Neural cell (in vitro differentiated cells): Measurements from ENCODE around the gene CPZ. TPM values are rescaled to one million over a fixed set of nuclear protein-coding genes. Genes with fewer than 3 reads are reported as not detected.

ENCODE experiments used
- H2AFZ ChIP-seq: fragments of 200-600, 300-800 bp; sonication (generic), shearing (Covaris generic); 2 replicates; pipeline ENCODE4 v1.6.0; 2014; ENCODE audit warnings: low read depth, mild to moderate bottlenecking, antibody characterized with exemption, low read length, moderate library complexity
- H3F3A ChIP-seq: fragments of 200-600 bp; shearing (Covaris generic); 2 replicates; pipeline ENCODE4 v1.6.1; 2016; ENCODE audit warnings: mild to moderate bottlenecking, moderate library complexity, mixed read lengths, antibody characterized with exemption, low read length; ENCODE audit not compliant: insufficient read depth, poor library complexity, severe bottlenecking
- H3K27ac ChIP-seq: fragments of 200-600, 300-800 bp; sonication (generic), shearing (Covaris generic); 2 replicates; pipeline ENCODE4 v1.5.1; 2014; ENCODE audit warnings: mild to moderate bottlenecking, low read length, moderate library complexity
- H3K27me3 ChIP-seq: fragments of 300-800, 200-600 bp; sonication (generic), shearing (Covaris generic); 2 replicates; pipeline ENCODE4 v1.6.0; 2014; ENCODE audit warnings: mild to moderate bottlenecking, low read depth, low read length, moderate library complexity; ENCODE audit not compliant: insufficient read depth
- H3K36me3 ChIP-seq: fragments of 300-800, 200-600 bp; sonication (generic), shearing (Covaris generic); 2 replicates; pipeline ENCODE4 v1.5.1; 2014; ENCODE audit warnings: mild to moderate bottlenecking, antibody characterized with exemption, low read length, moderate library complexity; ENCODE audit not compliant: insufficient read depth
- H3K4me2 ChIP-seq: fragments of 300-800, 200-600 bp; sonication (generic), shearing (Covaris generic); 2 replicates; pipeline ENCODE4 v1.6.0; 2014; ENCODE audit warnings: mild to moderate bottlenecking, low read length
- H3K4me3 ChIP-seq: fragments of 300-800, 200-600 bp; sonication (generic), shearing (Covaris generic); 2 replicates; pipeline ENCODE4 v1.5.1; 2014; ENCODE audit warnings: mild to moderate bottlenecking, low read length, moderate library complexity
- H3K79me2 ChIP-seq: fragments of 200-600 bp; shearing (Covaris generic); replicated peaks from 2 replicates; pipeline ENCODE4 v1.6.0; 2014; ENCODE audit warnings: mild to moderate bottlenecking, low read length, moderate library complexity; ENCODE audit not compliant: insufficient read depth
- H3K9ac ChIP-seq: fragments of 300-800, 200-600 bp; sonication (generic), shearing (Covaris generic); 2 replicates; pipeline ENCODE4 v1.6.1; 2016; ENCODE audit warnings: mild to moderate bottlenecking, low read length, mixed read lengths
- H3K9me2 ChIP-seq: fragments of 200-600 bp; shearing (Covaris generic); 2 replicates; pipeline ENCODE4 v1.6.1; 2016; ENCODE audit warnings: mild to moderate bottlenecking, low read length, mixed read lengths; ENCODE audit not compliant: insufficient read depth
- H3K9me3 ChIP-seq: fragments of 200-600, 300-800 bp; sonication (generic), shearing (Covaris generic); 2 replicates; pipeline ENCODE4 v1.6.1; 2016; ENCODE audit warnings: mild to moderate bottlenecking, mixed run types, low read length, moderate library complexity, mixed read lengths
- H4K20me1 ChIP-seq: fragments of 200-600 bp; shearing (Covaris generic); 2 replicates; pipeline ENCODE4 v1.6.1; 2016; ENCODE audit warnings: mild to moderate bottlenecking, mixed run types; ENCODE audit not compliant: insufficient read depth
- EP300 ChIP-seq: fragments of 450-650 bp; conservative IDR thresholded peaks from 2 replicates; pipeline ENCODE4 v1.6.1; 2014; ENCODE audit warnings: antibody characterized with exemption, mild to moderate bottlenecking, moderate library complexity; ENCODE audit not compliant: poor library complexity, severe bottlenecking
- EZH2 ChIP-seq: fragments of 200-600, 300-800 bp; shearing (Covaris generic), sonication (generic); IDR thresholded peaks from 2 replicates; pipeline ENCODE4 v1.6.1; 2014; ENCODE audit warnings: antibody characterized with exemption, low read length, borderline replicate concordance, mild to moderate bottlenecking; ENCODE audit not compliant: insufficient read depth, poor library complexity, severe bottlenecking
- MXI1 ChIP-seq: fragments of 450-650 bp; conservative IDR thresholded peaks from 2 replicates; pipeline ENCODE4 v1.6.1; 2014; ENCODE audit warnings: antibody characterized with exemption, mild to moderate bottlenecking; ENCODE audit not compliant: poor library complexity, severe bottlenecking
- POLR2AphosphoS5 ChIP-seq: IDR thresholded peaks from 2 replicates; pipeline ENCODE4 v1.6.1; 2012
- RAD21 ChIP-seq: fragments of 450-650 bp; conservative IDR thresholded peaks from 2 replicates; pipeline ENCODE4 v1.6.1; 2014; ENCODE audit warnings: antibody characterized with exemption, mild to moderate bottlenecking, moderate library complexity
- SMC3 ChIP-seq: fragments of 450-650 bp; conservative IDR thresholded peaks from 2 replicates; pipeline ENCODE4 v1.6.1; 2014; ENCODE audit warnings: antibody characterized with exemption, mild to moderate bottlenecking, moderate library complexity; ENCODE audit not compliant: poor library complexity
- TAF1 ChIP-seq: IDR thresholded peaks from 2 replicates; pipeline ENCODE4 v1.6.1; 2012; ENCODE audit warnings: low read depth
- polyA plus RNA-seq: library from polyadenylated mRNA; depleted of rRNA; stranded (reverse); fragments of >200 nt; gene quantifications from 2 replicates; pipeline ENCODE4 v1.2.3, GENCODE V29; 2014
- TF ChIP-seq, protein P1 (sequence below): fragments of 450-650 bp; IDR thresholded peaks from 2 replicates; pipeline ENCODE4 v1.5.1; 2014; ENCODE audit warnings: antibody characterized with exemption, mild to moderate bottlenecking, moderate library complexity; ENCODE audit not compliant: poor library complexity, severe bottlenecking
- TF ChIP-seq, protein P2 (sequence below): IDR thresholded peaks from 2 replicates; pipeline ENCODE4 v1.6.1; 2012; ENCODE audit warnings: borderline replicate concordance

CPZ gene
- polyA plus RNA-seq, 1 donor from 2014 or later, result not detected

DNA sequence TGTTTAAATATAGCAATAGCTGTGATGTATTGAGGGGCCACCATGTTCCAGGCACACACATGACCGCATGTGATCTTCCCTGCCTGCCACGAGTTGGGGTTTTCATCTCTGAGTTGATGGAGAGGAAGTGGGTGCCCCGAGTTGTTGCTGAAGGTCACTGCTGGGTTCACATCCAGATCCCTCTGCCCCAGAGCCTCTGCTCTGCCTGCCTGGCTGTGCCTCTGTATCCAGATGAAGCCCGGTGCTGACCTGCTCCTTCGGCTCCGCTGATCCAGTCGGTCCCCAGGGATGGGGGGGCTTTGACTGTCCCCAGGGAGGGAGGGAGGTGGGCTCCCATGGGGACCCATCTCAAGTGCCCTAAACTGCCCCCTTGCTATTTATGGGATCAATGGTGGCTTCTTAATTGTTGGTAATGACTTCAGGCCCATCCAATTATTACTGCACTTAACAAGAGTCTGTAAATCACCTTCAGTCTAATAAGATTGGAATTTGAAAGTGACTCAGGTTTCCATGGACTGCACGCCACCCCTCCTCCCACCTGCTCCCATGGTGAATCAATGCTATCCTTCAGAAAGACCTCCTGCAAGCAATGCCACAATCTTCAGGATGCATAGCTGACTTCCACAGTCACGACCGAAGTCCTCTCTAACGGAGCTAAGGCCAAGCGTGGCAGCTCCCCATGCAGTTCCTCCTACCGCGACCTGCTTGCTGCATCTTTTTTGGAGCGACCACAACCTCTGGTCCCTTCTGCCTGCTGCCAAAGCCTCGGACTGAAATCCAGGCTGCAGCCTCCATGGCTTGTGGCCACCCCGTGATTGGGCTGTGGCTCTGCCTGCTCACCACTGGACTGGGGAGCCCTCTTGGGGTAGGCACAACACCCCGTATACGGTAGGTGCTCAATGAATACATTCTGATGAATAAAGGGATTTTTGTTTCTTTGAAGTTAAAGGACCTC, 73.1 kb downstream of the CPZ start:
- H2AFZ ChIP-seq, result no peak overlapping the region
- H3K27me3 ChIP-seq, result no peaks in the 10 kb centered on the region
- no peak overlapping the region for H3K9ac ChIP-seq
- no peak overlapping the region for H3K4me2 ChIP-seq
- H3K36me3 ChIP-seq, result no peaks in the 10 kb centered on the region
- H3K9me3 ChIP-seq, result no peaks in the 10 kb centered on the region
- H3K27ac ChIP-seq, result no peak overlapping the region
- no peaks in the 10 kb centered on the region for H3K9me2 ChIP-seq
- no peaks in the 10 kb centered on the region for H3K79me2 ChIP-seq
- no peaks in the 10 kb centered on the region for H4K20me1 ChIP-seq
- TF ChIP-seq SMC3 (no peak), EP300 (no peak), MXI1 (no peak), RAD21 (no peak), EZH2 (no peak), POLR2AphosphoS5 (no peak), TAF1 (no peak)
- TF ChIP-seq, protein P1, sequence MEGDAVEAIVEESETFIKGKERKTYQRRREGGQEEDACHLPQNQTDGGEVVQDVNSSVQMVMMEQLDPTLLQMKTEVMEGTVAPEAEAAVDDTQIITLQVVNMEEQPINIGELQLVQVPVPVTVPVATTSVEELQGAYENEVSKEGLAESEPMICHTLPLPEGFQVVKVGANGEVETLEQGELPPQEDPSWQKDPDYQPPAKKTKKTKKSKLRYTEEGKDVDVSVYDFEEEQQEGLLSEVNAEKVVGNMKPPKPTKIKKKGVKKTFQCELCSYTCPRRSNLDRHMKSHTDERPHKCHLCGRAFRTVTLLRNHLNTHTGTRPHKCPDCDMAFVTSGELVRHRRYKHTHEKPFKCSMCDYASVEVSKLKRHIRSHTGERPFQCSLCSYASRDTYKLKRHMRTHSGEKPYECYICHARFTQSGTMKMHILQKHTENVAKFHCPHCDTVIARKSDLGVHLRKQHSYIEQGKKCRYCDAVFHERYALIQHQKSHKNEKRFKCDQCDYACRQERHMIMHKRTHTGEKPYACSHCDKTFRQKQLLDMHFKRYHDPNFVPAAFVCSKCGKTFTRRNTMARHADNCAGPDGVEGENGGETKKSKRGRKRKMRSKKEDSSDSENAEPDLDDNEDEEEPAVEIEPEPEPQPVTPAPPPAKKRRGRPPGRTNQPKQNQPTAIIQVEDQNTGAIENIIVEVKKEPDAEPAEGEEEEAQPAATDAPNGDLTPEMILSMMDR, result no peak
- TF ChIP-seq, protein P2, sequence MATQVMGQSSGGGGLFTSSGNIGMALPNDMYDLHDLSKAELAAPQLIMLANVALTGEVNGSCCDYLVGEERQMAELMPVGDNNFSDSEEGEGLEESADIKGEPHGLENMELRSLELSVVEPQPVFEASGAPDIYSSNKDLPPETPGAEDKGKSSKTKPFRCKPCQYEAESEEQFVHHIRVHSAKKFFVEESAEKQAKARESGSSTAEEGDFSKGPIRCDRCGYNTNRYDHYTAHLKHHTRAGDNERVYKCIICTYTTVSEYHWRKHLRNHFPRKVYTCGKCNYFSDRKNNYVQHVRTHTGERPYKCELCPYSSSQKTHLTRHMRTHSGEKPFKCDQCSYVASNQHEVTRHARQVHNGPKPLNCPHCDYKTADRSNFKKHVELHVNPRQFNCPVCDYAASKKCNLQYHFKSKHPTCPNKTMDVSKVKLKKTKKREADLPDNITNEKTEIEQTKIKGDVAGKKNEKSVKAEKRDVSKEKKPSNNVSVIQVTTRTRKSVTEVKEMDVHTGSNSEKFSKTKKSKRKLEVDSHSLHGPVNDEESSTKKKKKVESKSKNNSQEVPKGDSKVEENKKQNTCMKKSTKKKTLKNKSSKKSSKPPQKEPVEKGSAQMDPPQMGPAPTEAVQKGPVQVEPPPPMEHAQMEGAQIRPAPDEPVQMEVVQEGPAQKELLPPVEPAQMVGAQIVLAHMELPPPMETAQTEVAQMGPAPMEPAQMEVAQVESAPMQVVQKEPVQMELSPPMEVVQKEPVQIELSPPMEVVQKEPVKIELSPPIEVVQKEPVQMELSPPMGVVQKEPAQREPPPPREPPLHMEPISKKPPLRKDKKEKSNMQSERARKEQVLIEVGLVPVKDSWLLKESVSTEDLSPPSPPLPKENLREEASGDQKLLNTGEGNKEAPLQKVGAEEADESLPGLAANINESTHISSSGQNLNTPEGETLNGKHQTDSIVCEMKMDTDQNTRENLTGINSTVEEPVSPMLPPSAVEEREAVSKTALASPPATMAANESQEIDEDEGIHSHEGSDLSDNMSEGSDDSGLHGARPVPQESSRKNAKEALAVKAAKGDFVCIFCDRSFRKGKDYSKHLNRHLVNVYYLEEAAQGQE, result no peak
- no peaks in the 10 kb centered on the region for H3F3A ChIP-seq
- no peak overlapping the region for H3K4me3 ChIP-seq

DNA sequence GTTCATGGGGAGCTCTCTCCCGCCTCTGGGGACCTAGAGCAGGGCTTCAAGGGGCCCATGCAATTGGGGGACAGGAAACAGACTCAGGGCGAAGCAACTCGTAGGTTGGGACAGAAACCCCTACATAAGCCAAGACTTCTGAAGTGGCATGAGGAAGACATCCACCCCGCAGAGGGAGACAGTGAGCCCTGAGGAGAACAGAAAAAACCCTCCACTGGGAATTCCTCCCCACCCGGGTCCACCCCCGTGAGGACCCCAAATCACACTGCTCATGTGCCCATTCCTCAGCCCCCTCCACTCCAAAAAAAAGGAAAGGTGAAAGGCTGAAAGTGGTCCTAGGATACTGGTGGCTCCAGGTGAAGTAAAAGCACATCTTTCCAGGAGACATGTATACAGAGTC, 74.0 kb downstream of the CPZ start:
- H3K9ac ChIP-seq, result no peak overlapping the region
- no peaks in the 10 kb centered on the region for H3K9me2 ChIP-seq
- H3K27ac ChIP-seq, result no peak overlapping the region
- H3K79me2 ChIP-seq, result no peaks in the 10 kb centered on the region
- TF ChIP-seq TAF1, result no peak
- no peak overlapping the region for H2AFZ ChIP-seq
- H3K4me2 ChIP-seq, result no peak overlapping the region
- H3K36me3 ChIP-seq, result no peaks in the 10 kb centered on the region
- H4K20me1 ChIP-seq, result no peaks in the 10 kb centered on the region
- peaks cover 4% of the 10 kb centered on the region for H3K27me3 ChIP-seq
- no peaks in the 10 kb centered on the region for H3K9me3 ChIP-seq
- no peak overlapping the region for H3K4me3 ChIP-seq
- no peaks in the 10 kb centered on the region for H3F3A ChIP-seq

Other genes starting within 250 kb of the CPZ start
- 13.2 and 14.6 TPM in 2 replicates for gene ACOX3, start 152.0 kb upstream of the CPZ start, polyA plus RNA-seq
- 20.6 and 21.8 TPM in 2 replicates for gene TRMT44, start 152.0 kb upstream of the CPZ start, polyA plus RNA-seq
- gene GPR78, start 12.4 kb upstream of the CPZ start, polyA plus RNA-seq, result not detected in 2 replicates